ENCODE measurements around the gene OXA1L.

DNA sequence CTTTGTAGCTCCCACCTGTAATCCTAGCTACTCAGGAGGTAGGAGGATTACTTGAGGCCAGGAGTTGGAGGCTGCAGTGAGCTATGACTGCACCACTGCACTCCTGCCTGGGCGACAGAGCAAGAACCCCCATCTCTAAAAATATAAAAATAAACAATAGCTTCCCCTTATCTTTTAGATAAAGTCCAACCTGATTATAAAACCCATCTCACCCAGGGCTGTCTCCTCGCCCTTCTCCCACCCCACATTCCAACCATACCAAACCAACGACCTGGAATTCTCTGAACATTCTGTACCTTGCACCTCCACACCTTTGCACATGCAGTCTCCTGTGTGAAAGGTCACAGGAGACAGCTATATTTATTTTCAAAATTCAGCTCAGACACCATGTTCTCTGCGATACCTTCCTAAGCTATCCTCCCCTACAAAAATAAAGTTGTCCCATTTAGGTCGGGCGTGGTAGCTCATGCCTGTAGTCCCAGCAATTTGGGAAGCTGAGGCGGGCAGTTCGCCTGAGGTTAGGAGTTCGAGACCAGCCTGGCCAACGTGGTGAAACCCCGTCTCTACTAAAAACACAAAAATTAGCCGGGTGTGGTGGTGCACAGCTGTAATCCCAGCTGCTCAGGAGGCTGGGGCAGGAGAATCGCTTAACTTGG, 41.1 kb downstream of the OXA1L start:
- TF ChIP-seq POLR2AphosphoS5 (IDR thresholded peaks at IDR 0.05; ENCODE audit: low read depth, low read length) (no peak), SIN3A (IDR thresholded peaks at IDR 0.05; ENCODE audit: borderline replicate concordance, insufficient read depth, low read depth, low read length) (no peak), TCF7L2 (IDR thresholded peaks at IDR 0.05; ENCODE audit: low read depth, low read length) (no peak)
- TF ChIP-seq, protein P1, sequence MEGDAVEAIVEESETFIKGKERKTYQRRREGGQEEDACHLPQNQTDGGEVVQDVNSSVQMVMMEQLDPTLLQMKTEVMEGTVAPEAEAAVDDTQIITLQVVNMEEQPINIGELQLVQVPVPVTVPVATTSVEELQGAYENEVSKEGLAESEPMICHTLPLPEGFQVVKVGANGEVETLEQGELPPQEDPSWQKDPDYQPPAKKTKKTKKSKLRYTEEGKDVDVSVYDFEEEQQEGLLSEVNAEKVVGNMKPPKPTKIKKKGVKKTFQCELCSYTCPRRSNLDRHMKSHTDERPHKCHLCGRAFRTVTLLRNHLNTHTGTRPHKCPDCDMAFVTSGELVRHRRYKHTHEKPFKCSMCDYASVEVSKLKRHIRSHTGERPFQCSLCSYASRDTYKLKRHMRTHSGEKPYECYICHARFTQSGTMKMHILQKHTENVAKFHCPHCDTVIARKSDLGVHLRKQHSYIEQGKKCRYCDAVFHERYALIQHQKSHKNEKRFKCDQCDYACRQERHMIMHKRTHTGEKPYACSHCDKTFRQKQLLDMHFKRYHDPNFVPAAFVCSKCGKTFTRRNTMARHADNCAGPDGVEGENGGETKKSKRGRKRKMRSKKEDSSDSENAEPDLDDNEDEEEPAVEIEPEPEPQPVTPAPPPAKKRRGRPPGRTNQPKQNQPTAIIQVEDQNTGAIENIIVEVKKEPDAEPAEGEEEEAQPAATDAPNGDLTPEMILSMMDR (IDR thresholded peaks at IDR 0.05), result no peak
- TF ChIP-seq, protein P2, sequence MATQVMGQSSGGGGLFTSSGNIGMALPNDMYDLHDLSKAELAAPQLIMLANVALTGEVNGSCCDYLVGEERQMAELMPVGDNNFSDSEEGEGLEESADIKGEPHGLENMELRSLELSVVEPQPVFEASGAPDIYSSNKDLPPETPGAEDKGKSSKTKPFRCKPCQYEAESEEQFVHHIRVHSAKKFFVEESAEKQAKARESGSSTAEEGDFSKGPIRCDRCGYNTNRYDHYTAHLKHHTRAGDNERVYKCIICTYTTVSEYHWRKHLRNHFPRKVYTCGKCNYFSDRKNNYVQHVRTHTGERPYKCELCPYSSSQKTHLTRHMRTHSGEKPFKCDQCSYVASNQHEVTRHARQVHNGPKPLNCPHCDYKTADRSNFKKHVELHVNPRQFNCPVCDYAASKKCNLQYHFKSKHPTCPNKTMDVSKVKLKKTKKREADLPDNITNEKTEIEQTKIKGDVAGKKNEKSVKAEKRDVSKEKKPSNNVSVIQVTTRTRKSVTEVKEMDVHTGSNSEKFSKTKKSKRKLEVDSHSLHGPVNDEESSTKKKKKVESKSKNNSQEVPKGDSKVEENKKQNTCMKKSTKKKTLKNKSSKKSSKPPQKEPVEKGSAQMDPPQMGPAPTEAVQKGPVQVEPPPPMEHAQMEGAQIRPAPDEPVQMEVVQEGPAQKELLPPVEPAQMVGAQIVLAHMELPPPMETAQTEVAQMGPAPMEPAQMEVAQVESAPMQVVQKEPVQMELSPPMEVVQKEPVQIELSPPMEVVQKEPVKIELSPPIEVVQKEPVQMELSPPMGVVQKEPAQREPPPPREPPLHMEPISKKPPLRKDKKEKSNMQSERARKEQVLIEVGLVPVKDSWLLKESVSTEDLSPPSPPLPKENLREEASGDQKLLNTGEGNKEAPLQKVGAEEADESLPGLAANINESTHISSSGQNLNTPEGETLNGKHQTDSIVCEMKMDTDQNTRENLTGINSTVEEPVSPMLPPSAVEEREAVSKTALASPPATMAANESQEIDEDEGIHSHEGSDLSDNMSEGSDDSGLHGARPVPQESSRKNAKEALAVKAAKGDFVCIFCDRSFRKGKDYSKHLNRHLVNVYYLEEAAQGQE (IDR thresholded peaks at IDR 0.05; ENCODE audit: insufficient read depth in 1 of 2, low read depth in 2 of 2, low read length in 1 of 2), result no peak

All from Panc1 (cell line).